ENCODE data around the gene VPS41.
"Not testable (repeated sequence)": the region's sequence is repeated elsewhere in the genome, so short reads cannot be mapped to it uniquely, and the experiment has no call there.

The VPS41 gene

DNA sequence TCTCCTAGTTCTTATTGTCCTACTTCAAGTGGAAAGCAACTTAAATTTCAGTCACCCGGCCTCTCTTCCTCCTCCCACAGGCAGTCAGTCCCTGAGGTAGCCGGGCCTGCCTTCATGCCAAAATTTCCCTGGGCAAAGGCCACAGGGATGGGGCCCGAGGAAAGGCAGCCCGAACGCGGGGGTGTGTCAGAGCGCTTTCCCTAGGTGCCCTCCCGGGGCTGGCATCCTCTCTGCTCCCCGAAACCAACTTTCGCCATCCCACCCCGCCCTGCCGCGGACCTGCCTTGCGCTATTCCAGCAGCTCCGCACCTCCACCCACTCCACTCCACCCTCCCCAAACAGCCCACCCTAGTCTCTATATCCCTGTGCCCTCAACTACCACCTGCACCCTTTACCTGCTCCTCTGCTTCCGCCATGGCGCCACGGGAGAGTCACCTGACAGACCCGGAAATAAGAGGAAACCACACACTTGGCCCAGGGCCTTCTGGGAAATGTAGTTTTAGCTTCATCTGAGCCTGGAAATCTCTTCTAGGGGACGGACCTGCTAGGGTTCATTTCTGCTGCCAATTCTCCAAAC, at the start of gene VPS41:
Gene VPS41 (minus strand): TSS at position 433 of the 577 bp plus-strand sequence. CDS start 17 bp downstream, at position 416.
- peak; percentile 80 for DNase-seq

DNA sequence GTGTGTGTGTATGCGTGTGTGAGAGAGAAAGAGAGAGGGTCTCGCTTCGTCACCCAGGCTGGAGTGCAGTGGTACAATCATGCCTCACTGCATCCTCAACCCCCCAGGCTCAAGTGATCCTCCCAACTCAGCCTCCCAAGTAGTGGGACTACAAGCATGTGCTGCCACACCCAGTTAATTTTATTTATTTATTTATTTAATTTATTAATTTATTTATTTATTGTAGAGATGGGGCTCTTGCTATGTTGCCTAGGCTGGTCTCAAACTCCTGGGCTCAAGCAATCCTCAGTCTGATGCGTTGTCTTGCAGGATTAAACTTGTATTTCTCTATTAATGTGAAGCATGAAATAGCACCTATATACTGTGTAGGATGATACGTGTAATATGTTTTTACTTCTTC, 46.9 kb upstream of the VPS41 start:
- DNase-seq: no peak

DNA sequence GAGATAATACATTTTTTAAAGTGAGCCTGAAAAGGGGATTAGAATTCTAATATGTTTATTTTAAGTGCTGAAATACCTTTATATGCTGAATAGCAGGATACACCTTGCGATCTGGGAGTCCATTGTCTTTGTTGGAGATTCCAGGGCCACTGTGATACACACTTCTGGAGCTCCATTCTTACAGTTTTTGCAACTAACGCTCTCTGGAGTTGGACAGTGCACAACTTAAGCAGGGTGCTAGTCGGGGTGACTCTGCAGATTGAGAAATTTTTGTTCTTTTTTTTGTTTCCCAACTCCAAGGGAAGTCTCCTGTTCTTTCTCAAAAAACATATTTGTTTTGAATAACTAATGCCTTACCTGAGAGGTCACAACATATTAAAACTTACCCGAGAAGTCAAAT, 45.0 kb upstream of the VPS41 start:
- no peak for DNase-seq

DNA sequence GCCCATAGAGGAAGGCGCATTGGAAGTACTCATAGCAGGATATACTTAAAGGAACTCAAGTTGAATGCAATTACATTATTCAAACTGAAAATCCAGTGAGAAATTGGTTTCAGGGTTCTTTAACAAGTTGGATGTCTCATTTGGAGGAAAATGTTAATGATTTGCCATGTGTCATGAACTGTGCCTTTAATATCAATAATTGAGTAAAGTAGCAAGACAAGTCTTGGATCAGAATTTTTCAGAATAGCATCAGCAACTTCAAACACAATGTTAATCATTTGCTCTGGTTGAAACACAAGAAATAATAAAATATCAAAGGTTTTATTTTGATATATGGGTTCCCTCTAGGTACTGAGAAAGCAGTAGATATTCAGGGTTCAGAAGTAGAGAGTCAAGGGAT, 44.2 kb upstream of the VPS41 start:
- no peak for DNase-seq

DNA sequence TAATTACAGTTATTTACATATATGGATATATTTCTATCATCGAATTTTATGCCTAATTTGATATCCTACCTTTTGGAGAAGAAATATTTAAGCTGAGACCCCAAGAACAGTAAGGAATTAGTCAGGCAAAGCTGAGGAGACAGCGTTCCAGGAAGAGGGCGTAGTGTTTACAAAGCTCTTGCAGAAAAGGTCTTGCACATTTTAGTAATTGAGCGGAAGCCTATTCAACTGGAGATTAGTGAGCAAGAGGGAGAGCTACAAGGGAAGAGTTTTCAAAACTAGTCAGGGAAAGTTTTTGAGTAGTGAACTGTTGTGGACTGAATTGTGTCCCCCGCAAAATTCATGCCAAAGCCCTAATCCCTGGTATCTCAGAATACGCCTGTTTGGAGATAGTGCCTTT, 42.2 kb upstream of the VPS41 start:
- DNase-seq: no peak

DNA sequence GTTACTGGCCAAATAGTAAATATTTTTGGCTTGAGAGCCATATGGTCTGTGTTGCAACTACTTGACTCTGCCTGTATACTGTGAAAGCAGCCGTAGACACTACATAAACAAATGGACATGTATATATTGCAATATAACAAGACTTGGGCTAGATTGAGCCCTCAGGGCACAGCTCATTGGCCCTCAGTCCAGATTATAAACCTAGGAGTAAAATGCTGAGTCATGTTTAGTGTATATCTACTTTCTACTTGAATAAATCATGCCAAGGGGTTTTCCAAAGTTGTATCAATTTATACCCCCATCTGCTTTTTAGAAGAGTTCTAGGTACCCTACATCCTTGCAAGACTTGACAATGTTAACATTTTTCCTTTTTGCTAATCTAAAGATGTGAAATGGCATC, 41.3 kb upstream of the VPS41 start:
- no peak for DNase-seq

DNA sequence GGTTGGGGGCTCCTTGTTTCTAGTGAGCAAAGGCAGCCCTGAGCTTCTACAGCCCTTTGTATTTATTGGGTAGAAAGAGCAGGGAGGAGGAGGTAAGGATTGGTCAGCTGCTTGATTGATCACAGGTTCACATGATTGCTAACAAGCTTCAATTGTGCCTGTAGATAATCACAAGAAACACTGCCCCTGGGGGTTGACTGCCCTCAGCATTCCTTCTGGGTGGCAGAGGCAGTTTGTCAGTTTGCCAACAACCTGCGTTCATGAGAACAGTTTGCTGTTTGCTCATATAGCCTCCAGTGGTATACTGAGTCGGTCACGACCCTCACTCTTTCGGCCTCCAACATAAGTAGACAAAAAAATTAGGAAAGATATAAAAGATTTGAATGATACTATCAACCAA, 38.5 kb upstream of the VPS41 start:
- not testable (repeated sequence) for DNase-seq

DNA sequence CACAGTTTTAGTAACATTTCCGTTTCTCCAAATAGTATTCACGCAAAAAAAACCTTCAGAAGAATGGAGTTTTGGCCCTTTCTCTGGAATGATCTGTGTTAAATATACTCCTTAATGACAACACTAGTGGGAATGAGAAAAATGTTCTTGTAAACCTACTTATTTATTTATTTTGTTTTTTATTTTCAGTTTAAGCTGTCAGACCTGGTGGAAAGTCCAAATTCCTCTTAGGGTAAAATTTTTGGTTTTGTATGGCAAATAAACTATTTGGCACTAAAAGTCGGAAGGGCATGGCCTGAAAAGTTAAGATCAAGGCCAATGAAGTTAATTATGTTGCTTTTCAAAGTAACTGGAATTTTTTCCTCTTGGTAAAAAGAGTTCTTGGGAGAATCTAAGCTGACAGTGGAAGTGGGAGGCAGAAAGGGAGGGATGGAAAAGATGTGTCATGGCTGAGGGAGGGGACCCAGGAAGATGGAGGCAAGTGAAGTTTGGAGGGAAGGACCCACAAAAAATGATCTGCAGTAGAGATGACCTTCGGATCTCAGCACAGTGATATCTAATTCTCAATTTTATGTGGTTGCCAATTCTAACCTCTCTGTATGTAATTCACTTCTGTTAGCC, 33.5 kb upstream of the VPS41 start:
- no peak for DNase-seq

DNA sequence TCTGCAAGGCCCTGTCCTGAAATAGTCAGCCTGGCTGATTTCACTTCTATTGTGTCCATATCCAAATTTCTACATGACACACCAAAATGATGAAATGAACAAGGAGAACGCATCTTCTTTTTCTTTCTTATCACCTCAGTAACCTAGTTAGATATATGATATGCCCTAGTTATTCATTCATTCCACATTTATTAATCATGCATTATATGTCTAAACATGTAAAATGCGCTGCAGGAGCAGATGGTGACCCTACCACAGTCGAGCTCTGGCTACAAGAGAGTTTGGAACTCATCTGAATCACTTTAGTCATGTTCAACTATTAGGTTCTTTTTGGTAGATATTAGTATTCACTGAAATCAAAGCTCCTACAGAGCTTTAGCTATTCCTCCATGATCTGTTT, 31.8 kb upstream of the VPS41 start:
- DNase-seq: no peak

DNA sequence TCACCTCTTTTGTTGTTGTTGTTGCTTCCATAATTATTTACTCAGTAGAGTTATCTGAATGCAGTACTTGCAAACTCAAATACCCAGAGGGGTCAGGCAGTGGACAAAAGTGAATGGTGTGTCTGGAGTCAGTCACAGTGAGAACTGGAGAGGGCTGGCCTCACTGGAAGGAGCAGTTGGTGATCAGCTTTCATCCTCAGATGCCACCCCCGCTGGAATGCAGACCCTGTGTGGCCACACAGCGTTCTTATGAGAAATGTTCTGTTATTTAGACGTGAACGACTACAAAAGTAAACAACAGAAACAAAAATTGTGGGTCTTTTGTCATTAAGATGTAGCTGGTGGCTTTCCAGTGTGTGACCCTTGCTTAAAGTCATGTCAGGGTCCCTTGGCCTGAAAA, 29.6 kb upstream of the VPS41 start:
- DNase-seq: no peak

DNA sequence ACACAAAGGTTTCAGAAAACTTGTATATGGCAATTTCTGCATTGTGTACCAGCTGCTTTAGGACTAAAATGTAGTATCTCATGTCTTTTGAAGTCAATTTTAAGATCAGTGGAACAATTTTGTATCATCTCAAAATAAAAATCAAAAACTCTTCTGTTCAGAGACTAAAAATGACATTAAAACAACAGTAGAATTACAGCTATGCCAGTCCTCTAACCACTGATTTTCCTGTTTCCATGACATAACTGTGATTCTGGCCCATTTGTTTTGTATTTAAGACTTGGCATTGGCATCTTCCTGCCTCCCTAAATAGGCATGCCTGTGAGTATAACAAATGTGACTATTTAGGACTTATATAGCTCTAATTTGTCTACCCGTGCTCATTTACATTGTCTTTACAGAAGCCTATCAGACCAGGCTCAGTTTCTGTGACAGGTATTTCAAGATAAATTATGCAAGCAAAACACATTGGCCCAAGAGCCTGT, 29.1 kb upstream of the VPS41 start:
- DNase-seq: no peak

DNA sequence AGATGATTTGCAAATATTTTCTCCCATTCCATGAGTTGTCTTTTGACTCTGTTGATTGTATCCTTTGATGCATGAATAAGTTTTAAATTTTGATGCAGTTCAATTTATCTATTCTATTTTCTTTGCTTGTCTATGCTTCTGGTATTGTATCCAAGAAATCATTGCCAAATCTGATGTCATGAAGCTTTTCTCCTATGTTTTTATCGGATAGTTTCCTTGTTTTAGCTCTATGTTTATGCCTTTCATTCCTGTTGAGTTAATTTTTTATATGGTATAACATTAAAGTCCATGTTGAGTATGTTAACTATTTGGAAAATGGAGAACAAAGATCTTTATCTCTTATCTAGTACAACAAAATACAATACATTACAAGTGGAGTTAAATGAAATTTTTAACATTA, 27.6 kb upstream of the VPS41 start:
- DNase-seq: no peak

DNA sequence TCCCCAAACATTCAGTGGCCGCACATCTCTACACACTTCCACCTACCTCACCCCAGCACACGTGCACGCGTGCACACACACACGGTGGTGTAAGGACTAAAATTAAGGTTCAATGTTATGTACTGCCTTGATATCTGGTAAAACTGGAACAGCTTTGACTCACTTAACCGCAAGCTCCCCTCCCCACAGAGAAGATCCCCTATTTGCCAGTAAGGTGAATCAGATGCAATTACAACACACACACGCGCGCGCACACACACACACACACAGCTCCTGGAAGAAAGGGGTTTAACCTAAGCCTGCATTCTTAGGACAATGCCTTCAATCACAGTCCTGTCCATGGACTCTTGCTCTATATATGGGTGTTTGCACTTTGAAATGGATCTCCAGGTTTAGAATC, 25.5 kb upstream of the VPS41 start:
- no peak for DNase-seq

DNA sequence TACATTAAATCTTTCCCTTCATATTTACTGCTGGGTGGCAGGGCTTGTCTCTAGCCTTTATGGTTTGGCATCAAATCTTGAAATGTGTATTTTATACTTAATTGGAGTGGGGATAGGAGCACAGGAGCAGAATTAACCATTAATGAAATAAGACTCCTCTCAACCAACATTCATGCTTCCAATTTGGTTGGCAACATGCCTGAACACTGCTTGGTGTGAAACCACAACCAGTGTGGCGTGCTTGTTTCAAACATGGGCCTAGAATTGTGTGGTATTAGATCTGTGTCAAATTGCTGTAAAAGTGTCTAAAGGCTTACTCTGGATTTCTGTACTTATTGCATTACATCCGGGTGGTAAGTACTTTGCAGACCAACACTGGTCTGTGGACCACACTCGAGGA, 25.1 kb upstream of the VPS41 start:
- no peak for DNase-seq

DNA sequence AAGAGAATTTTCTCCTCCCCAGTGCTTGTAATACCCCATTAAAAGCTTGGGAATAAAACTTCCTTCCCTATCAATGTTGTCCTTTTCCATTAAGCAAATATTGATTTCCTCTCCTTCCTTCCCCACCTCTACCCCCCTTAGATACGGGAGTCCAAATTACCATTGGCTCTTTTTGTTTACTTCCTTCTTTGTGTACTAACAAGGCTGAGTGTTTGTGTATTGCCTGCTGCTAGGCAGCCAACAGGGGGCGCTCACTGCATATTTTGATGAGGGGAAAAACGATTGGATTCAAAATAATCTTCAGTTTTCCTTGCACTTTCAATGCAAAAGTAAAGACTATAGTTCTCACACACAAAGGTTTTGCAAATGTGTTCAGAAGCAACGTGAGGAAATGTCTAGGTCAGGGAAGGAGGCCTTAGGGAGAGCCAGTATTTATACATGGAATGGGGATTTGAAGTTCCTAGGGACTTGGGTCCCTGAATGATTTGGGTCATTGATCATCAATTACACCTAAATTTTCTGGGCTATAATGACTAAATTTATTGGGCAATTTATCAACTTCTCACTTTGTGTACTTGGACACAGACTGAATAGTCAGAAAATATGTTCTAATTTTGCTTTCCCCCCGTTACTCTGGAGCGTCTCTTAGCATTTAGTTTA, 23.6 kb upstream of the VPS41 start:
- DNase-seq: peak; percentile 69

DNA sequence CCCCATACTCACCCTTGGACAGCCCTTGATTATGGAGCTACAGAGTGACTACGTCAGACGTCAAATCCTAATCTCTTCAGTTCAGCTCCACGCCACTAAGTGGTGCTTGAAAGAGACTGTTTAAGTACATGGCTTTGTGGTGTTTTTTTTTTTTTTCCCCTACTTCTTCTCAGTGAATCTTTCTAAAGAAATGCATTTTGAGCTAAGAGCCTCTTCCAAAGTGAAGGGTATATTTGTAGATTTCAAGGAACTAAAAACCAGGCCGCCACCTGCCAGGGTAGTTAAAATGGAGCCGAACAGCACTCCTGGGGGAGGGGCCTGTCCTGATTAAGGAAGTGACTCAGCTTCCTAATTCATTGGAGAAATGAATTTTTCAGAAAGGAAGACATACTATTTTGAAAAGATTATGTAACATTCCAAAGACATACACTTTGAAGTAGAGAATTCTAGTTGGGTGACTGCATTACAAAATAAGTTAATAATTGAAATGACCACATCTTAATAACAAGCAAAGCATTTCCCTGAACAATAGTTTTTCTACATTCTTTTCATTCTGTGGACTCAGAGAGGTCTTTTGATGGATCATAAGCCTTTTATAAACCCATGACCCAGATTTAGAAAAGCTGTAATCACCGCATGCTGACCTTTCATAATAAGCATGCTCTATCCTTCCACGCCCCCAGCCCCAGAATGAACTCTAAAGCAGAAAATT, 20.6 kb upstream of the VPS41 start:
- peak; percentile 45 for DNase-seq

DNA sequence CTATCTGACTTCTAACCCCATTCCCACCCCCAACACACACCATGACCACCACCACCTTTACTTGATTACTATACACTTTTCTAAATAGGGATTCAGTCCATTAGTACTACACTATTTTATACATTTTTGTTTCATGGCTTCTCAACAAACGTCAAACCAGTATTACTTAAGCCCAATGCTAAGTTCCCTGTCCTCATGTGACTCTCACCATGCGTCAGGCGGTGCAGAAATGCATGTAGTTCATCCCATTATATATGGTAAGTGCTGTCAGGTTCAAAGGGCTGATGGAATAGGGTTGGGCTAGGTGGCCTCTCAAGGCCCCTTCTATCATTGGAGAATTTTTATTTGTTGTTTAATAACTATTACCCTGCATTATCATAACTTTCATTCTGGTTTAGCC, 19.5 kb upstream of the VPS41 start:
- peak; percentile 63 for DNase-seq

DNA sequence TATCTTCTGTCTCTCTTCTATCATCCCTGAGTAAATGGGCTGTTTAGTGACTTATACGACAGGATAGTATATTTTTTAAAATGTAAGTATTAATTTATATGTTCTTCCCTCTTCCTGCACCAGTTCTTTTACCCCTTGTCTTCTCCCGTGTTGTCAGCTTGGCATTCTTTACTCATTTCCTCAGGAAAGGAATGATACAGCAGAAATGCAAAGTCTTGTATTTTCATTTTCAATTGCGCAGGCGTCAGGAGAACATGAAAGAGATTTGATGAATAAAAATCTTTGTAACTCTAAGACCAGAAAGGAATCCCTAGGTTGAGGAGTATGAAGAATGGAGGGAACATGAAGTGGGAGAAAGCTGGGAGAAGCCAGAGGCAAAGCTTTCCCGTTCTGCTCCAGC, 18.8 kb upstream of the VPS41 start:
- DNase-seq: peak; percentile 55

DNA sequence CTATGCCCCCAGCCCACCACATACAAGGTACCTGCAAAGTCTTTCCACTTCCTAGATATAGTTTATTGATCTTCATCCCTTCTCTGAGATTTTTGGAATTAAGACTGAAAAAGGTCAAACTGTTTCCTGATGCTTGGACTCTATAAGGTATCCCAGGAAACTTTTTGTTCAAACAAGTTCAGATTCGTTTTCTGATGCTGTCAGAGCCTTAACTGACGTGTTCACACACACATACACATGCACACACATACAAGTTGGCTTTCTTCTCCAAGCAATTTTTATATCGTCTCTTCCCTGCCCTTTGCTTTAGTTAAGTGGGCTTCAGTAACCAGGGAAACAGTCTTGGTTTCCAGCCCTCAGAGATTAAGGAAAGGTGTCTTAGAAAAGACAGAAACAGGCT, 11.7 kb upstream of the VPS41 start:
- DNase-seq: no peak

DNA sequence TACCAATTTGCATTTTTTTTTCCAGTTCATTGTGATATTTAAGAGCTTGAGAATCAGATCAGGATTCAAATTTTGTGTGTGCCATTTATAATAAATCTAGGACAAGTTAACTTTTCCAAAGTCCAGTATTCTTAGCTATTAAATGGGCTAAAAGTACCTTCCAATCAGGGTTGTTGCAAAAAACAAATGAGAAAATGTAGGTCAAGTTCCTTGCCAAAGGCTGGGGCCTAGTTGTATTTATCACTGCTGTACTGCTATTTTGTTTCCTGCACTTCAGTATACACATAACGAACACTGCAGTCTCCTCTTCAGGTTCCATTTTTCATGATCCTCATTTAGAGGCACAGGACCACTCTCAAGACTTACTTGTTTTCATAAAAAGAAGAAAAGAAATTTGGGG, 7.4 kb upstream of the VPS41 start:
- no peak for DNase-seq

DNA sequence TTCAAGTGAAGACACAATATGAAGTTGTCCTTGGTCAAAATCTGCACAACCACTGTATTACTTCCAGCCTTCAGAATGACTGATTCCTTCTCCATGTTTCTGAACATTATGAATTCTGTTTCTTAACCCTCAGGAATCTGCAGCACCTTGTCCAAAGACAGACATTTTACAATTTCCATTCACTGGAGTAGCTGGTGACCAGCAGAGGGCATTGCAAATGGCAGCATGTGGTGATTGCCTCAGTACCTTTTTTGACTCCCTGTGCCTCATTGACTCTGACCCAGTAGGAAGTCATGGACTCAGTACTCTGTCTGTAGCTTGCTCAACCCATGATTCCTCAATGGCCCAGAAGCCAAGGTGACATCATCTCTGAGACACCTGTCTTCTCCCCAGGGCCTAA, 879 bp upstream of the VPS41 start:
- DNase-seq: no peak

DNA sequence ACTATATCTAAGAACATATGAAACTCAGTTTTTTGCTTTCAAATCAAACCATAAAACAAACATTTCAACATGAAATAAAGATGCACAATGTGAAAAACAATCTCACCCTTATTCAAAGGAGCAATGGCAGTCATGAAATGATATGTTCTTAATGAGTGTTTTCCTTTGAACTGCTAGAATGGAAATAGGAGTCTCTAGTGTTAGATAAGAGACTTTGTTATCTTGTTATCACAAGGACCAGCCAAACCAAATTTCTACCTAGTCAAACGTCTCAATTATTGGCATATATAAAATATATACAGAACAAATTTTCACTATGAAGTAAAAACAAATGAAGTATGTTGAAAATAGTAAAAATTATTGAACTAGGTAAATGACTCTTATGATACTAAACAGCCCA, 1.2 kb downstream of the VPS41 start:
- DNase-seq: no peak

DNA sequence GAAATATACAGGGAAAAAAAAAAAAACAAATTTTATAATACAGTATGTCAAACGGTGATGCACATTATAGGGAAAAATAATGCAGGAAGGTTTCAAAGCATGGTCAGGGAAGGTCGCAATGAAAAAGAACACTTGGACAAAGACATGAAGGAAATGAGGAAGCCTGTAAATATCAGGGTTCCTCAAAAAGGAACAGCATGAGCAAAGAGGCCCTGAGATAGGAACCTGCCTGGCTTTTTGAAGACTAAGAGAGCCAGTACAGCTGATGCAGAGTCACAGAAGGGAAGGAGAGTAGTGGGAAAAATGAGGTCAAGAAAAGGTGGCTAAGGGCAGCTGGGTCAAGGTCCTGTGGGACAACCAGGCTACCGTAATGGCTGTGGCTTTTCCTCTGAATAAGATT, 1.9 kb downstream of the VPS41 start:
- peak; percentile 54 for DNase-seq

All from inflammatory macrophage treated with lipopolysaccharide for 4 hours (primary cell).